Lower leg skin (tissue), 3 donors: ENCODE data around the gene STK17B.

Source experiments
- CTCF ChIP-seq, 3 donors: fragments of 450-650 bp; IDR thresholded peaks; one replicate each; pipeline ENCODE4 v1.5.1; 2016; ENCODE audit warnings: antibody characterized with exemption in 3 of 3, mild to moderate bottlenecking in 3 of 3, moderate library complexity in 2 of 3
- POLR2A ChIP-seq, 2 donors: fragments of 450-650 bp; IDR thresholded peaks; one replicate each; pipeline ENCODE4 v1.6.1; 2016 to 2017; ENCODE audit warnings: antibody characterized with exemption in 2 of 2, mild to moderate bottlenecking in 1 of 2, moderate library complexity in 1 of 2

DNA sequence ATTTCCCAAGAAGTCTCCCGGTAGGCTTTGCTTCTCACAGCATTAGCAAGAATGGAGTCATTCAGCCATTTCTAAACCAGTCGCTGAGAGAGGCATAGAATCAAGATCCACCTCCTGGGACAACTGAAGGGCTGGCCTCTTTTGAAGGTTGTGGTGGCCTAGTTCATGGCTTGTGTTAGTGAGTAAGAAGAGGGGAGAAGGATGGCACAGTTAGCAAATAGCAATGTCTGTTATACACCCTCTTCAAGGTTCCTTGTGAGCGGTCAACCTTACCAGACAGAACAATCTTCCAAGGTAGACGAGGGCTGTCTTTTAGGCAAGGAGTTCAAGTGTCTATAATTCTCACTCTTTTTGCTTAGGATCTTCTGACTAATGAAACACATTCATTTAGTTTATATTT is 67.3 kb downstream of the STK17B start:
- TF ChIP-seq CTCF (IDR thresholded peaks at IDR 0.05) = no peak
- TF ChIP-seq POLR2A (IDR thresholded peaks at IDR 0.05) = no peak
